Osteoblast (primary cell): Measurements from ENCODE around the gene SPTB. TPM values are rescaled to one million over a fixed set of nuclear protein-coding genes. Genes with fewer than 3 reads are reported as not detected.

Experiments
- DNase-seq: peaks from one replicate; pipeline ENCODE4 v3.0.0; 2011; ENCODE audit warnings: low spot score, mixed read lengths; ENCODE audit not compliant: insufficient read length; ENCODE audit errors: missing footprints
- H2AFZ ChIP-seq: 2 replicates; pipeline ENCODE4 v1.6.0; 2011; ENCODE audit warnings: mild to moderate bottlenecking, low read length
- H3K27ac ChIP-seq: 2 replicates; pipeline ENCODE4 v1.5.1; 2011; ENCODE audit warnings: mild to moderate bottlenecking, low read depth, low read length, moderate library complexity
- H3K27me3 ChIP-seq: 2 replicates; pipeline ENCODE4 v1.6.0; 2012; ENCODE audit warnings: mild to moderate bottlenecking, control low read depth, inconsistent platforms, low read length, moderate library complexity; ENCODE audit not compliant: insufficient read depth
- H3K36me3 ChIP-seq: 2 replicates; pipeline ENCODE4 v1.5.1; 2011; ENCODE audit warnings: mild to moderate bottlenecking, low read length, control low read depth, moderate library complexity; ENCODE audit not compliant: insufficient read depth
- H3K4me1 ChIP-seq: 2 replicates; pipeline ENCODE4 v1.5.1; 2011; ENCODE audit warnings: mild to moderate bottlenecking, low read length, control low read depth, moderate library complexity; ENCODE audit not compliant: insufficient read depth
- H3K4me2 ChIP-seq: 2 replicates; pipeline ENCODE4 v1.6.0; 2011; ENCODE audit warnings: mild to moderate bottlenecking, low read length; ENCODE audit not compliant: insufficient read depth
- H3K4me3 ChIP-seq: fragments of 200-600 bp; sonication (generic); 3 replicates; pipeline ENCODE4 v1.5.1; 2012; ENCODE audit warnings: mild to moderate bottlenecking, low read length, inconsistent platforms; ENCODE audit not compliant: insufficient read depth
- H3K79me2 ChIP-seq: 2 replicates; pipeline ENCODE4 v1.6.0; 2012; ENCODE audit warnings: mild to moderate bottlenecking, low read length, control low read depth, inconsistent platforms; ENCODE audit not compliant: insufficient read depth
- H3K9me3 ChIP-seq: 2 replicates; pipeline ENCODE4 v1.5.1; 2011; ENCODE audit warnings: low read depth, low read length, control low read depth
- H4K20me1 ChIP-seq: 2 replicates; pipeline ENCODE4 v1.6.0; 2012; ENCODE audit warnings: mild to moderate bottlenecking, low read length, control low read depth; ENCODE audit not compliant: insufficient read depth
- total RNA-seq: library from RNA; depleted of rRNA; stranded (reverse); fragments of >200 nt; gene quantifications from 2 replicates; pipeline ENCODE4 v1.2.3, GENCODE V29; 2012
- TF ChIP-seq, protein P1 (sequence below): IDR thresholded peaks from 2 replicates; pipeline ENCODE4 v1.5.1; 2011; ENCODE audit warnings: mild to moderate bottlenecking, low read depth, low read length, moderate library complexity; ENCODE audit errors: extremely low read depth

The SPTB gene
- total RNA-seq, 1 donor: under 0.01 TPM

DNA sequence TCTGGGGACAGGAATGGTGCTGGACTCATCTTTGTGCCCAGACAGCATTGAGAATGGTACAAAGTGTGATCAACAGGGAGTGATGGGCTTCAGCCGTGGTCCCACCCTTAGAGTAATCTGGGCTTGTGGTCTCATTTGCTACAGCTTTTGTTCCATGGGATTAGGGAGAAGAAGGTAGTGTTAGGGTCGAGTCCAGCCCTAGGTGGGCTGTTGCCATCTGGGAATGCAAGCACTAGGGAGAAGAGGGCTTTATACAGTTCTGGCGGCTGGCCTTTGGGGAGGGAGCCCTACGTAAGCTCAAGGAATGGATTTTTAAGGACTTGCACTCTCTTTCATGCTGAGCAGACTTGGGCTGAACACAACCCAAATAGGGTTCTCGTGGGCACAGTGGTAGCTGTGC is 170.6 kb downstream of the SPTB start:
- peaks cover 23% of the 10 kb centered on the region for H3K79me2 ChIP-seq
- H3K4me3 ChIP-seq: no peak overlapping the region
- TF ChIP-seq, protein P1, sequence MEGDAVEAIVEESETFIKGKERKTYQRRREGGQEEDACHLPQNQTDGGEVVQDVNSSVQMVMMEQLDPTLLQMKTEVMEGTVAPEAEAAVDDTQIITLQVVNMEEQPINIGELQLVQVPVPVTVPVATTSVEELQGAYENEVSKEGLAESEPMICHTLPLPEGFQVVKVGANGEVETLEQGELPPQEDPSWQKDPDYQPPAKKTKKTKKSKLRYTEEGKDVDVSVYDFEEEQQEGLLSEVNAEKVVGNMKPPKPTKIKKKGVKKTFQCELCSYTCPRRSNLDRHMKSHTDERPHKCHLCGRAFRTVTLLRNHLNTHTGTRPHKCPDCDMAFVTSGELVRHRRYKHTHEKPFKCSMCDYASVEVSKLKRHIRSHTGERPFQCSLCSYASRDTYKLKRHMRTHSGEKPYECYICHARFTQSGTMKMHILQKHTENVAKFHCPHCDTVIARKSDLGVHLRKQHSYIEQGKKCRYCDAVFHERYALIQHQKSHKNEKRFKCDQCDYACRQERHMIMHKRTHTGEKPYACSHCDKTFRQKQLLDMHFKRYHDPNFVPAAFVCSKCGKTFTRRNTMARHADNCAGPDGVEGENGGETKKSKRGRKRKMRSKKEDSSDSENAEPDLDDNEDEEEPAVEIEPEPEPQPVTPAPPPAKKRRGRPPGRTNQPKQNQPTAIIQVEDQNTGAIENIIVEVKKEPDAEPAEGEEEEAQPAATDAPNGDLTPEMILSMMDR: no peak
- no peaks in the 10 kb centered on the region for H3K27me3 ChIP-seq
- DNase-seq: no peak
- no peak overlapping the region for H3K4me2 ChIP-seq
- H3K4me1 ChIP-seq: peaks cover 18% of the 10 kb centered on the region
- H3K36me3 ChIP-seq: no peaks in the 10 kb centered on the region
- no peaks in the 10 kb centered on the region for H3K9me3 ChIP-seq
- H3K27ac ChIP-seq: no peak overlapping the region
- H2AFZ ChIP-seq: peak overlapping the region; percentile 32
- H4K20me1 ChIP-seq: no peaks in the 10 kb centered on the region

DNA sequence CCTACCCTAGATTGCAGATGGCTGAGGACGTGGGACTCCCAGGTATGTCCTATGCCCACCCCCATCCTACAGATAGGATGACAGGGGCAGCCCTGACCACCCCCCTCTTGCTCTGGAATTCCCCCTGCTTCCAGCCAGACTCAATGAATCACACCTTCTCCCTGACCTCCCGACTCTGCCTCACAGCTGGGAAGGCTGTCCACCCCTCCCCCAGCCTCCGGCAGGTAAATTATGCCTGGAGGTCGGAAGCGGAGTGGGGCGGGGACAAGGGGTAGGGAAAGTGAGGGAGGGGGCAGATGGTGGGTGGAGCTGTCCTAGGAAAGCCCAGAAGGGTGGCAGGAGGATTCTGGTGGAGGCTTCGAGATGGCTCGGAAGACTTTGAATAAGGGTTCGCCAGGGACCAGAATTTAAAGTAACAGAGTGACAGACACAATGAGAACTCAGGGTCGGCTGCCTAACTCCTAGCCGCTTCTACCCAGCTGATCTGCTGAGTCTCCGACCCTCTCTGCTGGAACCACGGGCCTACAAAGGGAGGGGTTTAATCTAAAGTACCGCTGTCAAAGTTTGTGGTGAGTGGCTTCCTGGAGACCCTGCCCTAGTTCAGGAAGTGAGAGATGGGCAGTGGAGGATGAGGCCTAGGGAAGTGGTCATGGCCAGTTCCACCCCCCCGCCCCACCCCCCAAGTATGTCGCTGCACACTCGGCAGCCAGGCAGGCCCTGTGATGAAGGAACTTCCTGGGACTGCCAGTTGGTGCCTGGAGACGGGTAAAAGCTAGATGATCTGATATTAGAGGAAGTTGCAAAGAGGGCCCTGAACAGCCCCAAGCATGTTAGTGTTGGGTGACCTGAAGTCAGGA is 171.3 kb downstream of the SPTB start:
- Histone ChIP-seq H3K4me3 (peak overlapping the region; percentile 45), H3K4me1 (peaks cover 22% of the 10 kb centered on the region), H3K36me3 (no peaks in the 10 kb centered on the region), H3K27me3 (no peaks in the 10 kb centered on the region), H3K27ac (no peak overlapping the region), H3K79me2 (peaks cover 22% of the 10 kb centered on the region), H4K20me1 (no peaks in the 10 kb centered on the region), H3K4me2 (peak overlapping the region; percentile 41), H2AFZ (peak overlapping the region; percentile 32), H3K9me3 (no peaks in the 10 kb centered on the region)
- TF ChIP-seq, protein P1: no peak
- DNase-seq: no peak

DNA sequence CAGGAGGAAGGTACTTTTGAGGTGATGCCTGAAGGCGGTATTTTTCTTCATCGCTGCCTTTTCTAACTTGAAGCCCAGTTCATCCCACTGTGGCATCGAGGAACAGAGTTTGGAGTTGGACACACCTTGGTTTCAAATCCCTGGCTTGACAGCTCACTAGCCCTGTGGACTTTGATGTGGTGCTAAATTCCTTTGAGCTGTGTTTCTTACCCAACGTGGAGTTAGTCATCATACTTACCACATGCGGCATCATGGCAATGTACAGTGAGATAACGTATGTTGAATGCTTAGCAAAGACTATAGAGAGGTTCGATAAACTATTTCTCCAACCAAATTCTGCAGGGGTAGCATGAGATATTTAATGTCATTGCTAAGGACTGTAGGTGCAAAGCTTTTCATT is 172.0 kb downstream of the SPTB start:
- H3K4me1 ChIP-seq: peaks cover 22% of the 10 kb centered on the region
- H2AFZ ChIP-seq: no peak overlapping the region
- TF ChIP-seq, protein P1: no peak
- H3K4me2 ChIP-seq: peak overlapping the region; percentile 41
- peak; percentile 92 for DNase-seq
- no peaks in the 10 kb centered on the region for H3K36me3 ChIP-seq
- no peak overlapping the region for H3K4me3 ChIP-seq
- H4K20me1 ChIP-seq: no peaks in the 10 kb centered on the region
- H3K27me3 ChIP-seq: peaks cover 4% of the 10 kb centered on the region
- H3K9me3 ChIP-seq: no peaks in the 10 kb centered on the region
- H3K79me2 ChIP-seq: peaks cover 18% of the 10 kb centered on the region
- H3K27ac ChIP-seq: no peak overlapping the region

DNA sequence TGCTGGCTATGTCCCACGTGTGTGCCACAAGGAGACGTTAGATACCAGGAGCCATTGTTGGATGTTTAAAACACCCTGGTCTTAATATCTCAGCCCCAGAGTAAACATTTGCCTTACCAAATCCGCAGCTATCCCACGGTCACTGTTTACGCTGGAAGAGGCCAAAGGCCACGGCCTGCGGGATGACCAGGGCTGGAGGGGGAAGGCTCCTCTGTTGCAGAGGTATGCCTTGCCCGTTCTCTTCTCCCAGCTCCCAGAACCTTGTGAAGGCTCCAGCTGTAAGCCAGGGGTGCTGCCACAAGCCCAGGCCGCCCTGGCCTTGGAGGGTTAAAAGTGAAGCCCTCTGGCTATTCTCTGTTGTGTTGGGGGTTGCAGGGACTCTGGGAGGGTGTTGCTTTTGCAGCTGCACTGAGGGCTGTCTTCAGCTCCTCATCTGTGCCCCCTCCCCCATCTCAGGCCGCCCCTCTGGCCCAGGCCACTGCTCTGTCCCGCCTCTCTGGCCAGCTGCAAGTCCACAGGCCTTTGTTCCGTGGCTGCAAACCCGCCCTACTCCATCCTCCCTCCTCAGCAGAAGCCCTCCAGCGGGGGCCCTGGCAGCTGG is 173.0 kb downstream of the SPTB start:
- no peaks in the 10 kb centered on the region for H4K20me1 ChIP-seq
- TF ChIP-seq, protein P1: no peak
- no peaks in the 10 kb centered on the region for H3K9me3 ChIP-seq
- DNase-seq: no peak
- no peak overlapping the region for H3K4me3 ChIP-seq
- H3K4me1 ChIP-seq: peaks cover 22% of the 10 kb centered on the region
- H3K4me2 ChIP-seq: no peak overlapping the region
- H3K36me3 ChIP-seq: no peaks in the 10 kb centered on the region
- H2AFZ ChIP-seq: no peak overlapping the region
- H3K27ac ChIP-seq: no peak overlapping the region
- peaks cover 17% of the 10 kb centered on the region for H3K79me2 ChIP-seq
- peaks cover 13% of the 10 kb centered on the region for H3K27me3 ChIP-seq
